COR-L47 (cell line): ENCODE results near the gene NCOA3.
"Not testable (repeated sequence)": the region's sequence is repeated elsewhere in the genome, so short reads cannot be mapped to it uniquely, and the experiment has no call there.

Source experiments
- DNase-seq: peaks from one replicate; lab custom pipeline; 2025; lab: John Stamatoyannopoulos, UW

NCOA3 gene

DNA sequence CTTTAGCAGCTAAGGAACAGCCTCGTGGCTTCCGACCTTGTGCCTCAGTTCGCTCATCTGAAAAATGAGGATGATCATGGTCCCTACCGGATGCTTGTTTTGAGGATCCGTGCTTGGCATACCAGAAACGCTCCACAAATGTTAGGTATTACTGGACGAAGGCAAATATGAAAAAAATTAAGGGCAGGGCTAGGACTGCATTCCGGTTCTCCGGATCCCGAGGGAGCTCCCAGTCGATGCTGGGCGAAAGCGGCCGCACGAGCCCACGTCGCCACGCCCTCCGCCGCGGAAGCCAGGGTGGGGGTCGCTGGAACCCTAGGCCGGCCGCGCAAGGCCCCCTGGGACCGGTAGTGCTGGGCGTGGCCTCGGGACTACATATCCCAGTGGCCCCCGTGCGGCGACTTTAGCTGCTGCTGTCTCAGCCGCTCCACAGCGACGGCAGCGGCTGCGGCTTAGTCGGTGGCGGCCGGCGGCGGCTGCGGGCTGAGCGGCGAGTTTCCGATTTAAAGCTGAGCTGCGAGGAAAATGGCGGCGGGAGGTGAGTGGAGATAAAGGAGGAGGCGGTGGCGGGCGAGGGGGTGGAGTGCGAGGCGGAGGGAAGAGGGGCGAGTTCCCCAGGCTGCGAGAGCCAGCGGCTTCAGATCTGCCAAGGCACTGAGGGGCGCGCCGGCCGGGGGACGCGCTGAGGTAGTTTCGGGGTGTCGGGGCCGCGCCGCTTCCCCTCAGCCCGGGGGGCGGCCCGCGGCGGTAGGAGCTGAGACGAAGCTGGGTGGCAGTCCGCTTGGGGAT lies at the start of gene NCOA3:
Gene NCOA3, plus strand, starts transcription at position 406 of the 789 bp plus-strand sequence. CDS start 120,361 bp downstream, outside the sequence.
- DNase-seq: peak; percentile 97

DNA sequence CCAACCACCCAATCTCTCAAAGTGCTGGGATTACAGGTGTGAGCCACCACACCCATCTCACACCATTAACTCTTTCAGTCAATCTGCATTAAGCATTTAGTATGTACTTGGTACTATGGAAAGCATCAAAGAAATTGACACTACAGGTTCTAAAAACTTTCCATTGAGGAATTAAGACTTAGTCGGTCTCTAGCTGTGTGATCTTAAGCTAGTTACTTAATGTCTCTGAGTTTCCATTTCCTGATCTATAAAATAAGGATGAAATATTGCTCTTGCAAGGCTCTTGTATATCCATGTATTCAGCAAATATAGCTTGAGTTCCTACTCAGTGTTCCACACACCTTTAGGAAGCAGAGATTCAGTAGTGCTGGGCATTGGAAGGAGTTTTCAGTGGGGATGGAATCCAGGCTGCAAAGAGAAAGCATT lies 48.9 kb upstream of the NCOA3 start:
- DNase-seq: no peak

- no peak for DNase-seq
Observed at GRCh38 chr20:47453167-47453782, 48.4 kb upstream of the NCOA3 start.

DNA sequence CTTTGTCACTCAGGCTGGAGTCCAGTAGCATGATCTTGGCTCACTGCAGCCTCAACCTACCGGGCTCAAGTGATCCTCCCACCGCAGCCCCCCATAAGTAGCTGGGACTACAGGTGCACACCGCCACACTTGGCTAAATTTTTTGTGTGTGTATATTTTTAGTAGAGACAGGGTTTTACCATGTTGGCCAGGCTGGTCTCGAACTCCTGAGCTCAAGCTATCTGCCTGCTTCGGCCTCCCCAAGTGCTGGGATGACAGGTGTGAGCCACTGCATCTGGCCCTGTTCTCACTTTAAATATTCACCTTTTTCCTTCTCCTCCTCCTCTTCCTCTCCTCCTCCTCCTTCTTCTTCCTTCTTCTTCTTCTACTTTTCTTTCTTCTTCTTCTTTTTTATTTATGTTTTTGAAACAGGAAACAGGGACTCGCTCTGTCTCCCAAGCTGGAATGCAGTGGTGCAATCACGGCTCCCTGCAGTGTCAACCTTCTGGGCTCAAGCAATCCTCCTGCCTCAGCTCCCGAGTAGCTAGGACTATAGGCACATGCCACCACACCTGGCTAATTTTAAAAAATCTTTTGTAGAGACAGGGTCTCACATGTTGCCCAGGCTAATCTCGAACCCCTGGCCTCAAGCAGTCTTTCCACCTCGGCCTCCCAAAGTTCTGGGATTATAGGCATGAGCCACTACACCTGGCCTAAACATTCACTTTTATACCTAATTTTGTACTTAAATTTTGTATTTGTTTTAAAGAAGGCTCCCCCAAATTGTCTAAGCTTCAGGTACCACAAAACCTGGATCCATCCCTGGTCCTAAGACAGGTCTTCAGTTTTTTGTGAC lies 47.2 kb upstream of the NCOA3 start:
- no peak for DNase-seq

DNA sequence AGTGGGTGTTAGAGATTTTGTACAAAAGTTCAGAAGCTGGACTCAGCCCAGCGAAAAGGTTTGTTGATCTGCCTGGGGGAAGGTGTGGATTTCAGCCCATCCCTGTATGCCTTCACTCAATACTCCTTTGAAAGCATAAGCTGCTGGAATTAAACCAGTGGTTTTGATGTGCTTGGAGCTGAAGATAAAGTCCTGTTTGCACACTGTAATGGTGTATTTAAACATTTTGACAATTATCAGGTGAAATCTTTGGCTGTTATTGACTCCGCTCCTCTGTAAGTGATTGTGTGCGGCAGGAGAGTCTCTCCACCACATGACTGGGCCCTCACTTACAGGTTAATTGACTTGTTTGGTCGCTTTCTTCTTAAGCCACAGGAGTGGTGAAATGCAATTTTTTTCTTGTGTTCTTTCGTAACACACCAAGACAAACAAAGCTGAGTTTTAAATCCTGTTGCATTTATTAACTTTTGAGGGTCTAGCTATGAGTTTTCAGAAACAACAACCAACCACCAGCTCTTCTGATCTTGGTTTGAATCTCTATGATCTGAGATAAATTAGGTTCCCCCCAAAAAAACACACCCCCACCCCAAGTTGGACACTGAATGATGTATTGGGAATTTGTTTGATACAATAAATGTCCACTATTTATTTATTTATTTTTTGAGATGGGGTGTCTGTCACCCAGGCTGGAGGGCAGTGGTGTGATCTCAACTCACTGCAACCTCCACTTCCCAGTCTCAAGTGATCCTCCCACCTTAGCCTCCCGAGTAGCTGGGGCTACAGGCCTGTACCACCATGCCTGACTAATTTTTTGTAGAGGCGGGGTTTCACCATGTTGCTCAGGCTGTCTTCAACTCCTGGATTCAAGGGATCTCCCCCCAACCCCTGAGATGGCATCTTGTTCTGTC lies 46.3 kb upstream of the NCOA3 start:
- no peak for DNase-seq

DNA sequence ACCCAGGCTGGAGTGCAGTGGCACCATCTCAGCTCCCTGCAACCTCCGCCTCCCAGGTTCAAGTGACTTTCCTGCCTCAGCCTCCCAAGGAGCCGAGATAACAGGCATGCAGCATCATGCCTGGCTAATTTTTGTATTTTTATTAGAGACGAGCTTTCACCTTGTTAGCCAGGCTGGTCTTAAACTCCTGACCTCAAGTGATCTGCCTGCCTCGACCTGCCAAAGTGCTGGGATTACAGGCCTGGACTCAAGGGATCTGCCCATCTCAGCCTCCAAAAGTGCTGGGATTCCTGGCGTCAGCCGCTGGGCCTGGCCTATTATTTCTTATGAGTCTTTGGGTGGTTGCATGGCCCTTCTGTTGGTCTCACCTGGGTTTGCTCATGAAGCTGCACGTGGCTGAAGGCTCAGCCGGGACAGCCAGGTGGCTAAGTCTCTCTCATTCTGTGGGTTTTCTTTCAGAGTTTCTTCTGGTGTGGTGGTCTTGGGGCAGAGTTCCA lies 45.6 kb upstream of the NCOA3 start:
- DNase-seq: no peak

DNA sequence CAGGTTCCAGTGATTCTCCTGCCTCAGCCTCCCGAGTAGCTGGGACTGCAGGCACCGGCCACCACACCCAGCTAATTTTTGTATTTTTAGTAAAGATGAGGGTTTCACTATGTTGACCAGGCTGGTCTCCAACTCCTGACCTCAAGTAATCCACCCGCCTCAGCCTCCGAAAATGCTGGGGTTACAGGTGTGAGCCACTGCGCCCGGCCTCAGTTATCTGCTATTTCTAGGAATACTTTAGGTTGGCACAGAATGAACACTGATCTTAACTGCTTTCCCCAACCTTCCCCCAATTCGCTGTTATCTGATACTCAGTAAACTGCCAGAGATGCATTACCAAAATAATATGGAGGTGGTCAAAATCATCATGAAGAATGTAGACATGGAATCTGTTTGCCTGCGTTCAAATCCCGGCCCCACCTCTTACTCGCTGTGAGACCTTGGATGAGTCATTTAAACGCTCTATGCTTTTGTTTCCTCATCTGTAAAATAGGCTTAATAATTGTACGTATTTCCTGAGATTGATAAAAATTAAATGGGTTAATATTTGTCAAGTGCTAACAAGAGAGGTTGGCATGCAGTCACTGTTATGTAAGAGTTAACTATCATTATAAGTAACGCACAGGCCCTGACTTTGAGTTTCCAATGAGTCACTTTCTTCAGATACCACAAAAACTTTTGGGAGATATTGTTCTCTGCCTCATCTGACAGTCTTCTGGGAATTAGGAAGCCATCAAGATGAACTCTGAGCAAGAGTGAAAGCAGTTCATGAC lies 44.5 kb upstream of the NCOA3 start:
- DNase-seq: no peak

GRCh38 chr20:47458280-47459050 lies 43.2 kb upstream of the NCOA3 start:
- DNase-seq: not testable (repeated sequence)

- DNase-seq: no peak
Observed at GRCh38 chr20:47459344-47460073, 42.2 kb upstream of the NCOA3 start.

GRCh38 chr20:47460761-47461112 lies 41.0 kb upstream of the NCOA3 start:
- DNase-seq: not testable (repeated sequence)

DNA sequence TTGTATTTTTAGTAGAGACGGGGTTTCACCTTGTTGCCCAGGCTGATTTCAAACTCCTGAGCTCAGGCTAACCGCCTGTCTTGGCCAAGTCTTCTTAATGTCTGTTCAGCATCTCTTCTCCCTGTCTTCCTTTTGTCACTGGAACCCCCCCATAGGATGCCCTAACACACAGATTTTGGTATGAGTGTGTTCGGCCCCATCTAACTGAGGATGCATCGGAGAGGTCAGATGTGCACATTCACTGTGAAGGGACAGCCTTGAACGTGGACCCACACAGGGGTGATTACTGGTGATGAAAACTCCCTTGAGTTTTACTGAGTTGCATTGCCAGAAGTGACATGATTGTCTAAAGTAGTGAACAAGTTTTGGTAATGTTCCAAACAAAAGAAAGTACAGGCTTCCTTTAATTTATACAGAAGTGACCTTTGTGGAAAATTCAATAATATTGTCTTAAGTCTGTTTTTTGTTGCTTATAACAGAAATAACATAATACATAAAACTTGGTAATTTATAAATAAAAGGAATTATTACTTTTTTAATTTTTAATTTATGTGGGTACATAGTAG lies 40.5 kb upstream of the NCOA3 start:
- no peak for DNase-seq

- not testable (repeated sequence) for DNase-seq
Observed at GRCh38 chr20:47461906-47462305, 39.8 kb upstream of the NCOA3 start.

- no peak for DNase-seq
Observed at GRCh38 chr20:47464380-47465101, 37.1 kb upstream of the NCOA3 start.

DNA sequence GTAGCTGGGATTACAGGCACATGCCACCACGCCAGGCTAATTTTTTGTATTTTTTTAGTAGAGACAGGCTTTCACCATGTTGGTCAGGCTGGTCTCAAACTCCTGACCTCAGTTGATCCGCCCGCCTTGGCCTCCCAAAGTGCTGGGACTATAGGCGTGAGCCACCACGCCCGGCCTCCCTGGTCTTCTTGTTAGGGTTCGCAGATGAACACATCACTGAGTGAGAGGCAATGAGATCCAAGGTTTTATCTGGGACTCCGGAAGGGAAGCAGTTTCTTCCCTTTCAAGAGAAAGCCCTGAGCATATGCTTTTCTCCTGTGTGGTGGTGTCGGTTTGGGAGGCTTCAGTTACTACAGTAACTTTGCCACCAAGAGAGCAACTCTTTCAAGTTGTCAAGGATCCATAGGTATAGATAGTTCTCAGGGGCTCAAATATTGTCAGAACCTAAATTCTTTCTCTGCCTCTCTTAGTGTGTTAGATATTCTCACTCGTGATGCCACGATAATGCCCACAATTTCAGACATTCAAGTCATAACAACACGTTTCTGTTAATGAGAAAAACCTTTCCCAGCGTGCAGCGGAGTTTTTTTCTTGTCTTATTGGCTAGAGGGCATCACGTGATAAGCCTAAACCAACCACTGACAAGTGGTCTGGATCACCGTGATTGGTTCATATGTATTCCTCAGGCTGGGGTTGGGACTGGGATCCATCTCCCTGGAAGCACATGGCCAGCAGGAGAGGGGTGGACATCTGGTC lies 36.2 kb upstream of the NCOA3 start:
- no peak for DNase-seq

- DNase-seq: no peak
Observed at GRCh38 chr20:47466213-47466612, 35.5 kb upstream of the NCOA3 start.

DNA sequence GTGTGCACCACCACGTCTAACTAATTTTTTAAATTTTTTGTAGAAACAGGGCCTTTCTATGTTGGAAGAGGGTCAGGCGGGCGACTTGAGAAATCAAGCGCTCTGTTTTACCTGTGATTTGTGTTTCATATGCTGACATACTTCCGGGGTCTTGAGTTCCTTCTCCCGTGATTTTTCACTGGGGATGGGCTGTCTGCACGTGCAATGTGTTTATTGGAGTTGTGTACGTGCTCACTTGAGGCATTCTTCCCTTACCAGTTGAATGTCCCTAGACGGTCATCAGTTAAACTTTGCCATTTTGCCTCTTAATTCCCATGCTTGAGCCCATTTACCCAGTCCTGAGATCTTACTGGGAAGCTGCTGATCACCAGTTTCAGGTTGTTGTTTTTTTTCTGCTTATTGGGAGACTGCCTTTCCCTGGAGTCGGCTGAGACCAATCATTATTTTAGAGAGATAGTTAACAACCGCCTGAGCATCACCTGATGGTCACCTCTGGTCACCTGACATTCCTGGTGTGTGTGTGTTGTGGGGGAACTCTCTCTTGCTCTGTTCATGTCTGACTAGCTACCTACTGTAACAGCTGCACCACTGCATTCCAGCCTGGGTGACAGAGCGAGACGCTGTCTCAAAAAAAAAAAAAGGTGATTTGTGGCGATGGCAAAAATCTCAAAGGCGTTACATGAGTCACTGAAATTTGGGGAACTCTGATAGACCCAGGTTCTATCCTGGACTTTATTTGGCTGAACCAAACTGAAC lies 34.8 kb upstream of the NCOA3 start:
- no peak for DNase-seq
